H1 (cell line): Measurements from ENCODE around the gene UPF3A. TPM values are rescaled to one million over a fixed set of nuclear protein-coding genes. Genes with fewer than 3 reads are reported as not detected.

Experiments used
- CTCF ChIA-PET: fragments of 300-600 bp; sonication (Branson Sonifier 250); formaldehyde crosslinking; loops from one replicate; lab custom pipeline; 2021; ENCODE audit not compliant: partially characterized antibody; lab: Charles Lee
- POLR2A ChIA-PET: fragments of 300-600 bp; sonication (Branson Sonifier 250); formaldehyde crosslinking; loops from one replicate; lab custom pipeline; 2021; ENCODE audit warnings: inconsistent platforms; ENCODE audit not compliant: partially characterized antibody; lab: Charles Lee
- DNase-seq, 2 experiments: peaks; one replicate each; pipeline versions ENCODE4 v3.0.0 to v3.0.0-alpha.2; 2010 to 2022; ENCODE audit warnings: low spot score in 2 of 2, low read depth in 1 of 2, mixed read lengths in 1 of 2
- FAIRE-seq: peaks from 2 replicates; lab custom pipeline; 2011; peaks lifted over from hg19 to GRCh38; lab: Jason Lieb, UNC
- H2AFZ ChIP-seq: 2 replicates; pipeline ENCODE4 v1.8.1; 2012; ENCODE audit warnings: low read length, inconsistent platforms
- H2AK5ac ChIP-seq: 2 replicates; pipeline ENCODE4 v1.6.1; 2013; ENCODE audit warnings: low read depth, low read length
- H2BK120ac ChIP-seq: replicated peaks from 2 replicates; pipeline ENCODE3; 2013; ENCODE audit warnings: low read depth, low read length, inconsistent platforms
- H2BK12ac ChIP-seq: 2 replicates; pipeline ENCODE4 v1.6.1; 2013; ENCODE audit warnings: low read depth, low read length
- H2BK15ac ChIP-seq: 2 replicates; pipeline ENCODE4 v1.6.1; 2013; ENCODE audit warnings: low read length
- H2BK20ac ChIP-seq: 2 replicates; pipeline ENCODE4 v1.6.1; 2013; ENCODE audit warnings: low read length
- H2BK5ac ChIP-seq: 2 replicates; pipeline ENCODE4 v1.6.1; 2013; ENCODE audit warnings: low read depth, low read length
- H3K14ac ChIP-seq: 2 replicates; pipeline ENCODE4 v1.6.1; 2013; ENCODE audit warnings: inconsistent platforms; ENCODE audit not compliant: insufficient read length
- H3K18ac ChIP-seq: 2 replicates; pipeline ENCODE4 v1.6.1; 2013; ENCODE audit warnings: low read length; ENCODE audit errors: extremely low read depth
- H3K23ac ChIP-seq: 2 replicates; pipeline ENCODE4 v1.6.1; 2013; ENCODE audit warnings: inconsistent platforms; ENCODE audit not compliant: insufficient read length
- H3K23me2 ChIP-seq: 2 replicates; pipeline ENCODE4 v1.6.1; 2013; ENCODE audit warnings: low read depth, low read length
- H3K27ac ChIP-seq: 2 replicates; pipeline ENCODE4 v1.6.1; 2011; ENCODE audit warnings: low read depth, low read length, inconsistent platforms
- H3K27me3 ChIP-seq, 4 experiments: replicated peaks in 1 of 4; 1 replicate in 1 of 4; 2 replicates in 3 of 4; pipeline versions ENCODE4 v1.6.1 to v1.8.1; 2011 to 2013; ENCODE audit warnings: low read length in 3 of 4, mild to moderate bottlenecking in 3 of 4, inconsistent platforms in 2 of 4, mixed read lengths in 2 of 4, moderate library complexity in 1 of 4; ENCODE audit not compliant: control insufficient read depth in 3 of 4, insufficient read depth in 3 of 4; ENCODE audit errors: extremely low read depth in 1 of 4
- H3K36me3 ChIP-seq, 4 experiments: 2 replicates each; pipeline versions ENCODE4 v1.6.1 to v1.8.1; 2011 to 2013; ENCODE audit warnings: mild to moderate bottlenecking in 4 of 4, low read length in 3 of 4, moderate library complexity in 2 of 4, control low read depth in 1 of 4, inconsistent platforms in 1 of 4; ENCODE audit not compliant: insufficient read depth in 4 of 4, control insufficient read depth in 2 of 4
- H3K4ac ChIP-seq: replicated peaks from 2 replicates; pipeline ENCODE3; 2013; ENCODE audit warnings: low read length, low read depth, mixed read lengths, inconsistent platforms; ENCODE audit not compliant: insufficient read length
- H3K4me1 ChIP-seq, 4 experiments: replicated peaks in 1 of 4; 1 replicate in 1 of 4; 2 replicates in 3 of 4; pipeline versions ENCODE4 v1.6.1 to v1.8.1; 2011 to 2013; ENCODE audit warnings: low read length in 3 of 4, inconsistent platforms in 2 of 4, mixed read lengths in 1 of 4; ENCODE audit not compliant: insufficient read depth in 4 of 4, control insufficient read depth in 3 of 4
- H3K4me2 ChIP-seq, 2 experiments: 2 replicates each; pipeline versions ENCODE4 v1.6.1 to v1.8.1; 2011 to 2013; ENCODE audit warnings: low read depth in 2 of 2, low read length in 2 of 2, control low read depth in 1 of 2, inconsistent platforms in 1 of 2, mild to moderate bottlenecking in 1 of 2; ENCODE audit not compliant: insufficient read depth in 1 of 2
- H3K4me3 ChIP-seq, 4 experiments: fragments of 200-600, 300-600 bp in 1 of 4; sonication (generic), shearing (Covaris generic), sonication (Bioruptor Twin) in 1 of 4; 2 replicates each; pipeline versions ENCODE4 v1.5.1 to v1.8.1; 2011 to 2016; ENCODE audit warnings: low read length in 4 of 4, low read depth in 3 of 4, control low read depth in 2 of 4, inconsistent platforms in 2 of 4, mild to moderate bottlenecking in 2 of 4, mixed read lengths in 1 of 4, moderate library complexity in 1 of 4; ENCODE audit not compliant: insufficient read depth in 2 of 4; ENCODE audit errors: extremely low read depth in 1 of 4
- H3K56ac ChIP-seq: replicated peaks from 2 replicates; pipeline ENCODE3; 2013; ENCODE audit warnings: low read depth, mild to moderate bottlenecking, mixed read lengths, low read length, inconsistent platforms; ENCODE audit not compliant: insufficient read length
- H3K79me1 ChIP-seq: 2 replicates; pipeline ENCODE4 v1.6.1; 2013; ENCODE audit warnings: low read depth, low read length, control low read depth
- H3K79me2 ChIP-seq, 2 experiments: 2 replicates each; pipeline versions ENCODE4 v1.6.1 to v1.8.1; 2012 to 2013; ENCODE audit warnings: low read length in 2 of 2, mild to moderate bottlenecking in 2 of 2, inconsistent platforms in 1 of 2; ENCODE audit not compliant: insufficient read depth in 2 of 2, control insufficient read depth in 1 of 2
- H3K9ac ChIP-seq, 4 experiments: replicated peaks in 1 of 4; 1 replicate in 1 of 4; 2 replicates in 3 of 4; pipeline versions ENCODE4 v1.6.1 to v1.8.1; 2011 to 2013; ENCODE audit warnings: low read depth in 3 of 4, low read length in 3 of 4, control low read depth in 2 of 4, mild to moderate bottlenecking in 2 of 4, moderate library complexity in 2 of 4, inconsistent platforms in 1 of 4; ENCODE audit errors: extremely low read depth in 1 of 4
- H3K9me3 ChIP-seq, 2 experiments: 2 replicates each; pipeline versions ENCODE4 v1.6.1 to v1.8.1; 2012 to 2013; ENCODE audit warnings: mild to moderate bottlenecking in 2 of 2, moderate library complexity in 2 of 2, control low read depth in 1 of 2, inconsistent platforms in 1 of 2, low read depth in 1 of 2, low read length in 1 of 2, mixed read lengths in 1 of 2; ENCODE audit not compliant: insufficient read depth in 2 of 2
- H4K20me1 ChIP-seq, 2 experiments: replicated peaks in 1 of 2; 2 replicates each; pipeline versions ENCODE3 to v1.8.1; 2011 to 2013; ENCODE audit warnings: inconsistent platforms in 2 of 2, low read length in 2 of 2, mild to moderate bottlenecking in 1 of 2; ENCODE audit not compliant: insufficient read depth in 2 of 2, control insufficient read depth in 1 of 2
- H4K5ac ChIP-seq: 2 replicates; pipeline ENCODE4 v1.6.1; 2013; ENCODE audit warnings: low read length, low read depth, mixed read lengths, inconsistent platforms; ENCODE audit not compliant: insufficient read length
- H4K8ac ChIP-seq: 2 replicates; pipeline ENCODE4 v1.8.0; 2013; ENCODE audit warnings: mild to moderate bottlenecking, moderate library complexity, low read length, inconsistent platforms; ENCODE audit not compliant: insufficient read depth; ENCODE audit errors: extremely low read depth
- H4K91ac ChIP-seq: replicated peaks from 2 replicates; pipeline ENCODE3; 2013; ENCODE audit warnings: low read length, mixed read lengths, inconsistent platforms; ENCODE audit not compliant: insufficient read length
- CTBP2 ChIP-seq: IDR thresholded peaks from 2 replicates; pipeline ENCODE4 v1.7.0; 2011; ENCODE audit warnings: borderline replicate concordance, mild to moderate bottlenecking, moderate library complexity, mixed read lengths, low read length; ENCODE audit not compliant: insufficient read depth, insufficient read length
- HDAC2 ChIP-seq, 2 experiments: fragments of 300-600 bp in 1 of 2; sonication (generic) in 1 of 2; IDR thresholded peaks; 2 replicates each; pipeline ENCODE4 v1.6.1; 2011 to 2012; ENCODE audit warnings: low read depth in 2 of 2, low read length in 2 of 2, mild to moderate bottlenecking in 2 of 2, moderate library complexity in 2 of 2, borderline replicate concordance in 1 of 2, inconsistent platforms in 1 of 2
- MAX ChIP-seq: IDR thresholded peaks from 2 replicates; pipeline ENCODE4 v1.6.1; 2012; ENCODE audit warnings: inconsistent platforms
- PHF8 ChIP-seq: fragments of 200-600 bp; sonication (generic); conservative IDR thresholded peaks from 2 replicates; pipeline ENCODE4 v1.7.1; 2012; ENCODE audit warnings: low read depth, mild to moderate bottlenecking, inconsistent platforms, low read length, moderate library complexity
- SP4 ChIP-seq: IDR thresholded peaks from 2 replicates; pipeline ENCODE4 v1.6.1; 2012; ENCODE audit warnings: low read length, inconsistent platforms
- SRF ChIP-seq: IDR thresholded peaks from 2 replicates; pipeline ENCODE4 v1.6.1; 2011; ENCODE audit warnings: mild to moderate bottlenecking, low read depth, low read length, moderate library complexity
- TAF1 ChIP-seq: IDR thresholded peaks from 2 replicates; pipeline ENCODE4 v1.6.1; 2011; ENCODE audit warnings: mild to moderate bottlenecking, low read depth, low read length
- USF2 ChIP-seq: IDR thresholded peaks from 2 replicates; pipeline ENCODE4 v1.6.1; 2011; ENCODE audit warnings: low read length, improper control_type of control experiment
- WGBS, 2 experiments: shearing (Covaris generic) in 1 of 2; methylation state at CpG; one replicate each; pipeline versions ENCODE4 v1.1.6 to v1.1.7; 2013 to 2015; ENCODE audit warnings: low lambda C conversion rate in 2 of 2, mixed read lengths in 2 of 2, inconsistent platforms in 1 of 2, low coverage in 1 of 2, missing lambda C conversion rate in 1 of 2; ENCODE audit not compliant: insufficient replicate concordance in 2 of 2, insufficient coverage in 1 of 2, insufficient read length in 1 of 2; ENCODE audit errors: extremely low coverage in 1 of 2, missing lambda C conversion rate in 1 of 2; 5-methylcytosine and 5-hydroxymethylcytosine counted together
- polyA plus RNA-seq, 7 experiments: library from polyadenylated mRNA; depleted of rRNA in 3 of 7; stranded (reverse) in 5 of 7; unstranded in 2 of 7; fragments of >200 nt in 5 of 7; fragments of 200-250 nt in 2 of 7; gene quantifications; 1 replicate in 5 of 7; 2 replicates in 1 of 7; 4 replicates in 1 of 7; pipeline versions ENCODE4 v1.2.1 to v1.2.3, GENCODE V29; 2011 to 2013; ENCODE audit warnings: missing spikeins in 2 of 7, mixed read lengths in 2 of 7
- total RNA-seq: library from RNA; stranded (reverse); fragmentation: NEBNext Ultra II Directional; extraction: Animal tissue kit (Norgen Biotek cat#: 25700); gene quantifications from 2 replicates; pipeline ENCODE4 v1.2.1, GENCODE V29; 2021

The UPF3A gene
- total and polyA plus RNA-seq, 2 of the 8 experiments (the other 6 are each of a cell fraction or from before 2014, with no cell fraction given), result 47.1 to 58.2 TPM

- CTCF ChIA-PET, result no interaction called here
- POLR2A ChIA-PET, result interaction anchor here (0.7 to 5.2 kb wide), 9 partner anchors 8 to 475 kb away, joined by 3 to 33 read pairs (median 4); no protein-coding TSS in a partner anchor
- H3K23ac ChIP-seq, result no peak overlapping the region
- TF ChIP-seq HDAC2 (IDR thresholded peaks at IDR 0.05; ENCODE audit: borderline replicate concordance in 1 of 2, low read depth in 2 of 2, low read length in 2 of 2), result no peak
- no peak for TF ChIP-seq USF2
- TF ChIP-seq SRF, result no peak
- no peak for TF ChIP-seq CTBP2
- no peak for TF ChIP-seq PHF8
- no peak for TF ChIP-seq SP4
- TF ChIP-seq TAF1, result no peak
- no peak for TF ChIP-seq MAX
Observed at GRCh38 chr13:114249077-114249476, 32.3 kb upstream of the UPF3A start.

More at GRCh38 chr13:114249077-114249476, 32.3 kb upstream of the UPF3A start:
- Histone ChIP-seq H3K4ac (no peak overlapping the region), H3K4me1 (no peaks in the 10 kb centered on the region), H3K56ac (no peak overlapping the region), H3K23me2 (no peaks in the 10 kb centered on the region), H4K5ac (no peak overlapping the region), H3K36me3 (peaks cover 17 to 96% (median 62%) of the 10 kb centered on the region in 4 experiments), H3K9me3 (no peaks in the 10 kb centered on the region), H2AK5ac (no peak overlapping the region), H4K8ac (no peak overlapping the region), H2BK120ac (no peak overlapping the region), H2BK5ac (no peak overlapping the region), H3K9ac (no peak overlapping the region), H2BK12ac (no peak overlapping the region), H2BK15ac (no peak overlapping the region), H3K27me3 (no peaks in the 10 kb centered on the region), H3K18ac (no peak overlapping the region), H3K79me2 (no peaks in the 10 kb centered on the region; a peak in 1 of 4 replicates), H3K4me2 (no peak overlapping the region), H2BK20ac (no peak overlapping the region), H4K20me1 (peaks cover 0 to 1% of the 10 kb centered on the region in 2 experiments), H3K79me1 (peaks cover 7% of the 10 kb centered on the region; the same call in 1 of the 2 replicates), H3K27ac (no peak overlapping the region), H3K4me3 (no peak overlapping the region), H4K91ac (no peak overlapping the region), H2AFZ (no peak overlapping the region), H3K14ac (no peak overlapping the region)
- WGBS, 2 experiments, result 85% methylated on average over 7 of the region's 7 CpGs; no CpG with 5 or more reads in 1 of the 2 experiments
- FAIRE-seq, result no peak
- peak in 1 of 2 experiments; percentile 36 for DNase-seq
